ENCODE data around the gene GEN1. TPM values are rescaled to one million over a fixed set of nuclear protein-coding genes. Genes with fewer than 3 reads are reported as not detected.

The GEN1 gene
- total RNA-seq, 2 donors from 2014 or later, result 6.5 to 7.6 TPM

DNA sequence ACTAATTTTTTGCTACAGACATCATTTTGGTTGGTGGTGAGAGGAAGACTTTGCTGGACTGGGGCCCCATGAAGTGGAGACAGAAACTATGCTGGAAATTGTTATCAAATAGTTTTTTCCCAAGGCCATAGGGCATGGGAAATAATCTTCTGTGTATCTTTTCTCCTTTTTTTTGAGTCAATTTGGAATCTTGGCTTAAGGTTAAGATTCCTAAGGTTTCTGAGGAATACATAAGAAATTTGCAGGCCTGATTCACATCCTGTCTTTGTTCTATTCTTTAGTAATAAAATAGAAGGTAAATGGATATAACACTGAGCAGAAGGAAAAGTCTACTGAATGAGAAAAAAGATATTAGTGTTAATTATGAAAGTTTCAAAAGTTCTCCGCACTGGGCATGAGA is 16.9 kb upstream of the GEN1 start:
- 91 to 94% methylated on average over 1 of the region's 1 CpG for WGBS, 2 donors
- no peaks in the 10 kb centered on the region for H3K9me3 ChIP-seq
- peaks cover 0 to 17% of the 10 kb centered on the region in 2 donors for H3K36me3 ChIP-seq (replicated peaks in 1 of 2; ENCODE audit: insufficient read depth in 1 of 2, low read depth in 2 of 2)
- no peaks in the 10 kb centered on the region for H3K4me1 ChIP-seq
- intact Hi-C loops (cut with DNase I), result no loop called here
- no peak overlapping the region for H3K27ac ChIP-seq
- TF ChIP-seq, protein P1, sequence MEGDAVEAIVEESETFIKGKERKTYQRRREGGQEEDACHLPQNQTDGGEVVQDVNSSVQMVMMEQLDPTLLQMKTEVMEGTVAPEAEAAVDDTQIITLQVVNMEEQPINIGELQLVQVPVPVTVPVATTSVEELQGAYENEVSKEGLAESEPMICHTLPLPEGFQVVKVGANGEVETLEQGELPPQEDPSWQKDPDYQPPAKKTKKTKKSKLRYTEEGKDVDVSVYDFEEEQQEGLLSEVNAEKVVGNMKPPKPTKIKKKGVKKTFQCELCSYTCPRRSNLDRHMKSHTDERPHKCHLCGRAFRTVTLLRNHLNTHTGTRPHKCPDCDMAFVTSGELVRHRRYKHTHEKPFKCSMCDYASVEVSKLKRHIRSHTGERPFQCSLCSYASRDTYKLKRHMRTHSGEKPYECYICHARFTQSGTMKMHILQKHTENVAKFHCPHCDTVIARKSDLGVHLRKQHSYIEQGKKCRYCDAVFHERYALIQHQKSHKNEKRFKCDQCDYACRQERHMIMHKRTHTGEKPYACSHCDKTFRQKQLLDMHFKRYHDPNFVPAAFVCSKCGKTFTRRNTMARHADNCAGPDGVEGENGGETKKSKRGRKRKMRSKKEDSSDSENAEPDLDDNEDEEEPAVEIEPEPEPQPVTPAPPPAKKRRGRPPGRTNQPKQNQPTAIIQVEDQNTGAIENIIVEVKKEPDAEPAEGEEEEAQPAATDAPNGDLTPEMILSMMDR (IDR thresholded peaks at IDR 0.05), result no peak
- no peaks in the 10 kb centered on the region for H3K27me3 ChIP-seq
- DNase-seq (no peak), ATAC-seq (no peak)
- H3K4me3 ChIP-seq, result no peak overlapping the region

DNA sequence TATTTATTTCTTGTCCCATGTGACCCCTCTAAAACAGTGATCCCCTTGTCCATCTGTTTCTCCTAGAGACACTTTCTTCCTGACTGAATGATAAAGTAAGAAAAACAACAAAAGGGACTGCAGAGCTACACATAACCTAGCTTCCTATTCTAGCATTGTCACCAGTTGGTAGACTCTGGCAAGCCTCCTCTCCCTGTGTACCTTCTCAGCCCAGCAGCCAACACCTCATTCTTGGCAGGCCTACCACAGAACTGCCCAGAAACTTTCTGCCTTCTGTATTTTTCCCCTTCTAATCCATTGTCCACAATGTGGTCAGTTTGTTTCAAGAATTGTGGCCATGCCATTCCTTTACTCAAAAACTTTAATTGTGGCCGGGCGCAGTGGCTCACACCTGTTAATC is 13.7 kb upstream of the GEN1 start:
- DNase-seq (no peak), ATAC-seq (no peak)
- 94 to 100% methylated on average over 2 of the region's 2 CpGs for WGBS, 2 donors
- TF ChIP-seq, protein P1 (IDR thresholded peaks at IDR 0.05), result no peak
- no peak for TF ChIP-seq POLR2A (IDR thresholded peaks at IDR 0.05)
- Histone ChIP-seq H3K27ac (no peak overlapping the region), H3K4me3 (no peak overlapping the region), H3K9me3 (no peaks in the 10 kb centered on the region), H3K27me3 (no peaks in the 10 kb centered on the region), H3K36me3 (replicated peaks in 1 of 2; ENCODE audit: insufficient read depth in 1 of 2, low read depth in 2 of 2) (peaks cover 0 to 14% of the 10 kb centered on the region in 2 donors), H3K4me1 (no peaks in the 10 kb centered on the region)
- intact Hi-C loops (cut with DNase I), result no loop called here

DNA sequence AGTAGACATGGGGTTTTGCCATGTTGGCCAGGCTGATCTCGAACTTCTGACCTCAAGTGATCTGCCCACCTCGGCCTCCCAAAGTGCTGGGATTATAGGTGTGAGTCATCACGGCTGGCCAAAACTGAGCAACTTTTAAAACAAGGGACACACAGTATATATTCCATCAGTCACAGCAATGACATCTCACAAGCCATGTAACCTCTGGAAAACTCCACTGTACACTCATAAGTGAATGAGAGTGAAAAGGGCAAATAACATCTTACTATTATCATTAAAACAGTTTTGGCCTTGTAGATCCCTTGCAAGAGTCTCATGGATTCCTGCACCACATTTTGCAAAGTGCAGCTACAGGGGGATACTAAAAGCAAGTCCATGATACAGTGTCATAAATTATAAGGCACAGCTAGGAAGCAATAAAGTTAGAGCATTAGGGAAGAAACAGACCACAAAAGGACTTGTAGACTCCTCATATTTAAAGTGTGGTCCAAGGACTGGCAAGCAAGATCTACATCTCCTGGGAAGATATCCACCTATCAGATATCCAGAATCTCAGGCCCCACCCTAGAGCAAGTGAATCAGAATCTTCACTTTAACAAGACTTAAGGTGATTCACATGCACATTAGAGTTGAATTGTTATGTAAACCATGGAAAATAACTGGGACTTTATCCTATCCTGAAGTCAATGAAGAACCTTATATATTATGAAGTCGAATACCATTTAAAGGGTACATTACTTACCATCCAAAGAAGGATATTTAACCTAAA is 6.1 kb upstream of the GEN1 start:
- no peak for TF ChIP-seq POLR2A (IDR thresholded peaks at IDR 0.05)
- TF ChIP-seq, protein P1 (IDR thresholded peaks at IDR 0.05), result no peak
- Histone ChIP-seq H3K36me3 (replicated peaks in 1 of 2; ENCODE audit: insufficient read depth in 1 of 2, low read depth in 2 of 2) (no peaks in the 10 kb centered on the region), H3K4me1 (peaks cover 10% of the 10 kb centered on the region), H3K4me3 (no peak overlapping the region), H3K9me3 (no peaks in the 10 kb centered on the region), H3K27ac (no peak overlapping the region), H3K27me3 (no peaks in the 10 kb centered on the region)
- intact Hi-C loops (cut with DNase I), result no loop called here
- DNase-seq, result no peak
- 73 to 80% methylated on average over 4 of the region's 4 CpGs for WGBS, 2 donors
- no peak for ATAC-seq

DNA sequence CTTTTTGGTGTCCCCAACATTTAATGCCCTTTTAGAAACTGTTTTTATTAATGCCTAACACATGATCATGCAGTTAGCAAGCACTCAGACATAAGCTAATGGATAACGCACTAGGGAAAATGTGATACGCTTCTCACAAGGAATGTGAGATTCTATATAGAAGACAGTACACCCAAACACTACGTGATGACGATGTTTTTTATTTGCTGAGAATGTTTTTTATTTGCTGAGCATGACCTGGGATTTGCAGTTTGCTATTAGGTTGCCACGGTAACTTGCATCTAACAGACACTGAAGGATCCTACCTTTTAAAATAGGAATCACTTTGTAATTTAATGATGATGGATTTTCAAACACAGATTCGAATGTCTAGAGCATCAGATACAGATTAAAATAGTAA is 5.2 kb upstream of the GEN1 start:
- TF ChIP-seq, protein P1 (IDR thresholded peaks at IDR 0.05), result no peak
- TF ChIP-seq POLR2A (IDR thresholded peaks at IDR 0.05), result no peak
- intact Hi-C loops (cut with DNase I), result no loop called here
- Histone ChIP-seq H3K4me3 (no peak overlapping the region), H3K4me1 (peaks cover 11% of the 10 kb centered on the region), H3K27me3 (no peaks in the 10 kb centered on the region), H3K36me3 (replicated peaks in 1 of 2; ENCODE audit: insufficient read depth in 1 of 2, low read depth in 2 of 2) (no peaks in the 10 kb centered on the region), H3K9me3 (no peaks in the 10 kb centered on the region), H3K27ac (no peak overlapping the region)
- no peak for ATAC-seq
- WGBS, 2 donors, result 80 to 85% methylated on average over 6 of the region's 6 CpGs
- DNase-seq, result no peak
